Skeletal muscle tissue (tissue), 4 donors: Measurements from ENCODE around the gene EPS8. TPM values are rescaled to one million over a fixed set of nuclear protein-coding genes. Genes with fewer than 3 reads are reported as not detected.

Experiments used
- H3K27ac ChIP-seq: one replicate; pipeline ENCODE4 v1.7.0; 2013; ENCODE audit warnings: mild to moderate bottlenecking, low read depth, low read length, inconsistent platforms
- H3K27me3 ChIP-seq, 3 donors: one replicate each; pipeline ENCODE4 v1.7.0; 2013; ENCODE audit warnings: low read length in 3 of 3; ENCODE audit not compliant: control insufficient read depth in 3 of 3, insufficient read depth in 3 of 3
- H3K36me3 ChIP-seq, 3 donors: one replicate each; pipeline ENCODE4 v1.7.0; 2013; ENCODE audit warnings: low read length in 3 of 3; ENCODE audit not compliant: control insufficient read depth in 3 of 3, insufficient read depth in 3 of 3
- H3K4me1 ChIP-seq, 3 donors: one replicate each; pipeline ENCODE4 v1.7.0; 2013; ENCODE audit warnings: low read length in 3 of 3, mild to moderate bottlenecking in 3 of 3; ENCODE audit not compliant: control insufficient read depth in 3 of 3, insufficient read depth in 3 of 3
- H3K4me3 ChIP-seq, 3 donors: one replicate each; pipeline ENCODE4 v1.7.0; 2013; ENCODE audit warnings: low read length in 3 of 3
- H3K9ac ChIP-seq, 3 donors: one replicate each; pipeline ENCODE4 v1.7.0; 2013; ENCODE audit warnings: low read length in 3 of 3, mild to moderate bottlenecking in 3 of 3, moderate library complexity in 2 of 3, low read depth in 1 of 3
- H3K9me3 ChIP-seq, 3 donors: one replicate each; pipeline ENCODE4 v1.7.0; 2013; ENCODE audit warnings: low read length in 3 of 3; ENCODE audit not compliant: control insufficient read depth in 3 of 3
- total RNA-seq: library from RNA; depleted of rRNA; stranded (reverse); fragments of >200 nt; gene quantifications from one replicate; pipeline ENCODE4 v1.2.3, GENCODE V29; 2014
- donor health status: Osteomylitis.

The EPS8 gene
- total RNA-seq, 1 donor from 2014 or later: 27.7 TPM

DNA sequence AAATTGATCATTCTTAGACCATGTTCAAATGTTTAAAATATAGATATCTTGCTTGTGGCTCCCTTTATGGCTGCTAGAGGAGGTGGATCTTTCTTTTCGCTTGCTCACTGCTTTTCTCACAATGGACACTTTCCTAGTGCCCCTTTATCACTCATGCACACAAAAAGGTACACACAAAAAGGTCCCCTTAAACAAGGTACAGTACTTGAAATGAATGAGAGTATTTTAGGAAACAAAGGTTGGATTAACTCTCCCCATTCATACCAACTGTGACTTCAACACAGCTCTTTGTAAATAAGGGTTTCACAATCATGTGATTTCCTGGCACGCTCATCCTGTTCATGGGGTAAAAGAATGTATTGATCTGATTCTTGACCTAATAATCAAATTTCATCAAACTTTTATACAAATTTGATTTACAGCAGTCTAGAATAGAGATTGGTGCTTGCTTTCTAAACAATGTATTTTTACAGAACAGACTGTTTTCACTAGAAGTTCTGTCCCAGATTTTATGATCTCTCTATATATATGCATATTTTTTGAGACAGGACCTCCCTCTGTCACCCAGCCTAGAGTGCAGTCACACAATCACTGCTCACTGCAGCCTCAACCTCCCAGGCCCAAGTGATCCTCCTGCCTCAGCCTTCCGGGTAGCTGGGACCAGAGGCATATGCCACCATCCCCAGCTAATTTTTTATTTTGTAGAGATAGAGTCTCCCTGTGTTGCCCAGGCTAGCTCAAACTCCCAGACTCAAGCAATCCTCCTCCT, 34.4 kb upstream of the EPS8 start:
- Histone ChIP-seq H3K4me1 (no peaks in the 10 kb centered on the region), H3K4me3 (no peak overlapping the region), H3K36me3 (no peaks in the 10 kb centered on the region), H3K9me3 (no peaks in the 10 kb centered on the region), H3K27me3 (no peaks in the 10 kb centered on the region), H3K27ac (no peak overlapping the region), H3K9ac (no peak overlapping the region)

DNA sequence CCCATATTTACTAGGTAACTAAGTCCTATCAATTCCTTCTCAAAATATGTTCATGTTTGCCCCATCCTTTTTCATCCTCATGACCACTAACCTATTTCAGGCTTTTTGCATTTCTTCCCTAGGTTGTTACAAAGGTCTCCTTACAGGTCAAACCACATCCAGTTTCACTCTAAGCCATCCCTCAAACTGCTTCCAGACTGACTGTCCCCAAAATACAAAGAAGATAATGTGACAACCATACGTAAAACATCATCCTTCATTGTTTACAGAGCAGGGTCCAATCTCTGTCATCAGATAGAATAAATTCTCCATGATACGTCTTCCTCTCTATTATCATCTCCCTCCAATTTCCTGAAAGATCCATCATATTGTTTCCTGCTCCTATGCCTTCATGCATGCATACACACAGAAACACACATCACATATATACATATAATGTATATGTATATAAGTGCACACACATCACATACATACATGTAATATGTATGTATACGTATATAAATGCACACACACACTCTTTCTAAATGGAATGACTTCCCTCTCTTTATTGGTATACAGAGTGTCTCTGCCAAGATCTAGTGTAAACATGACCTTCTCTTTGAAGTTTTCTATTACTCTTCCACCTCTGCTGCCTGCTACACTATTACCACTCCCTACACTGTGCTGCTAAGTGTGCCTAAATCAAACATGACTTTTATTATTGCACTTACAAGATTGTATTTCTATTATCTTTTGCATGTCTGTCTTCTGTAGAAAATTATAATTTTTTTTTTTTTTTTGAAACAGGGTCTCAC, 30.7 kb upstream of the EPS8 start:
- Histone ChIP-seq H3K27me3 (no peaks in the 10 kb centered on the region), H3K36me3 (no peaks in the 10 kb centered on the region), H3K4me1 (no peaks in the 10 kb centered on the region)

DNA sequence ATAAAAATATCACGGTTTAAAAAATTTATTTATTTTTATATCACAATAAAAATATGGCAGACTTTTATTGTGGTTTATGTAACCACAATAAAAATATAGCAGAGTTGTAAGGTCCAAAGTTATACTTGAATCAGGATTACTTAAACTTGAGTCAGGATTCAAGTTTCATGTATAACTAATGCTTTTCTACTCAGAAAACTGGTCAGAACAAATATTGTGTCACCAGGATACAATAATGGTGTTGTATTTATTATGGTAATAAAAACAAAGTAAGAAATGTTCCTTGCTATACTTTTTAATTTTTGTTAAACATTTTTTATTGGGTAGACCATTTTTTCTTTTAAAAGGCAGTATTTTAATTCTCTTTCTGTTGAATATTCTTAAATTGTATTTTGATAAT, 29.2 kb upstream of the EPS8 start:
- no peaks in the 10 kb centered on the region for H3K27me3 ChIP-seq

More for the DNA sequence above, 30.7 kb upstream of the EPS8 start:
- Histone ChIP-seq H3K4me3 (no peak overlapping the region), H3K9me3 (no peaks in the 10 kb centered on the region), H3K27ac (no peak overlapping the region), H3K9ac (no peak overlapping the region)

DNA sequence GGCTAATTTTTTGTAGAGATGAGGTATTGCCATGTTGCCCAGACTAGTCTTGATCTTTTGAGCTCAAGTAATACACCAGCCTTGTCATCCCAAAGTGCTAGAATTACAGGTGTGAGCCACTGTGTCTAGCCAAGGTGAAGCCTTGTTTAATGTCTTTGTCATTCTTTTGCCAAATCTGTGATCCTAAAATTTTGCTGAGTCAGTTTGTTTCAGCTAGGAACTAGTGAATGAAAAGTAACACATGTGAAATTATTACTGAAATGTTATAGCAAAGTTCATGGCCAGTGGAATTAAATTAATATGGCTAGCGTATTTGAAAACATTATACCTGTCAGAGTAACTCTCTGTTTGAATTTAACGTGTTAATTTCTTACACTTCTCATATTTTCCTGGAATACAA, 26.5 kb upstream of the EPS8 start:
- Histone ChIP-seq H3K36me3 (no peaks in the 10 kb centered on the region), H3K4me3 (no peak overlapping the region), H3K9me3 (no peaks in the 10 kb centered on the region), H3K27ac (no peak overlapping the region), H3K27me3 (no peaks in the 10 kb centered on the region), H3K9ac (no peak overlapping the region), H3K4me1 (no peaks in the 10 kb centered on the region)

More for the DNA sequence above, 29.2 kb upstream of the EPS8 start:
- no peak overlapping the region for H3K4me3 ChIP-seq
- H3K36me3 ChIP-seq: no peaks in the 10 kb centered on the region
- H3K9ac ChIP-seq: no peak overlapping the region
- no peaks in the 10 kb centered on the region for H3K9me3 ChIP-seq
- H3K4me1 ChIP-seq: no peaks in the 10 kb centered on the region
- no peak overlapping the region for H3K27ac ChIP-seq

DNA sequence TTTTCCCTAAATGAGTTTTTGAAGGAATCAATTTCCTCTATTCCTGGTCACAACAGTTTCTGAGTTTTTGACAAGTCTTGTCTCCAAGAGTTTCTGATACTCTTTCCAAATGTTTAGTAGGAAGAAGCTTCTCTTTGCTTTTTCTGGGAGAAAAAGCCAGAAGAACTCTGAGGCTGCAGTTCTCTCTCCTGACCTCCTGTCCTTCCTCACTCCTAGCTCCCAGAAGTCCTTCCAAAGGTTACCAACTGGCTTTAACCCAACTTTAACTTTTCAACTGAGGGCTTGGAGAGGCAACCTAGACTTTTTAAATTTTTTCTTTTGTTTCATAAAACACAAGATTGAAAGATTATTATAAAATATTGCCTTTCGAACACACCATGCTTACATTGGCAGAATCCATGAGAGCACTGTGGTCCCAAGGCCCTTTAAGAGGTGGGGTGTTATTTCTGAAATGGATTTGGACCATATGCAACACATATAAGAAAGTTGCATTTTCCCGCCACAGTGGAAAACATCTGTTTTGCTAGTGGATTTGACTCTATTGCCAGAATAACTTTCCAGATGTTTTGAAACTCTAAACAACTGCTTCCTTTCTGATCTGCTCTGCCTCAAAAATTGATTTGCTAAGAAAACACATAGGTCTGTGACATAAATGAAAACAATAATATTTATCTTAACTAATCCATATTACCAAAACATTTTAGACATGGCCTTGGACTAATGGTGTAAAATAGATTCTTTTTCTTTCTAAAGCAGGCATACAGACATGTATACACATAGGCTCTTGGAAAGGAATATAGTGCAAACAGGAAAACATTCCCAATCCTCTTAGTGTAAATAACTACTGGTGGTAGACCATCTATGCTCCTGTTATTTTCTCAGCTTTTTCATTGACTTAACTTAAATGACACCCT, 22.3 kb upstream of the EPS8 start:
- no peaks in the 10 kb centered on the region for H3K36me3 ChIP-seq
- no peaks in the 10 kb centered on the region for H3K27me3 ChIP-seq
- H3K9me3 ChIP-seq: no peaks in the 10 kb centered on the region
- H3K4me1 ChIP-seq: no peaks in the 10 kb centered on the region
- no peak overlapping the region for H3K4me3 ChIP-seq
- no peak overlapping the region for H3K27ac ChIP-seq
- no peak overlapping the region for H3K9ac ChIP-seq

DNA sequence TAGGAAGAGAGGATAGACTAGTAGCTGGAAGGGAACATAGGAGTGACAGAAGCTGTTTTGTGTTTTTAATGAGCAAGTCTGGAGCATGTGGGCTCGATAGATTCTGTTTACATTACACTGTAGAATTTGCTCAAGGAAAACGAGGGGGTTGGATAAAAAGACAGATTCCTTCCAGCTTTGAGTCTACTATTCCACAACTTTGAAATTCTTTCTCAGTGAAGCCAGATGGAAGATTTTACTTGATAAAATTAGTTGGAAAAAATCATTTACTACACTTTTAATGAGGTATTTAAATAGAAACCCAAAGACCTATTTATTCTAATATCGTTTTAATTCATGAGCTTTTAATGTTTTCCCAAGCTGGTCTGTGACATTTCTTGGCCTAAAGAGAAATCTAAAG, 19.5 kb upstream of the EPS8 start:
- Histone ChIP-seq H3K36me3 (no peaks in the 10 kb centered on the region), H3K4me1 (no peaks in the 10 kb centered on the region), H3K4me3 (no peak overlapping the region), H3K9me3 (no peaks in the 10 kb centered on the region), H3K9ac (no peak overlapping the region), H3K27ac (no peak overlapping the region), H3K27me3 (no peaks in the 10 kb centered on the region)

DNA sequence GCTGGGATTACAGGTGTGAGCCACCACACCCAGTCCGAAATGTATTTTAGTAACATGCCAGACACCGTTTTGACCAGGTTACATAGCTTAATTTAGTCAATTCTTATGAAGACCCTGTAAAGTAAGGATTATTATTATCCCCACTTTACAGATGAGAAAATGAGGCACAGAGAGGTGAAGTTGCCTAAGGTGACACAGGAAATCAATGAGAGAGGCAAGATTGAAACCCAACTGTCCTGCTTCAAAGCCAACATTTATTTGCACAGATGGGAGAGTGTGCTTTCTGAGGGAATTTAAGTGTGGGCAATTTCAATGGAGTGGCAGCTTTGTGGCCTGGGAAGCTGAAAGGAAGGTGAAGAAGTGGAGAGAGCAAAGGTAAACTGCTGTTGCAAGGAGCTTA, 19.1 kb upstream of the EPS8 start:
- H3K36me3 ChIP-seq: no peaks in the 10 kb centered on the region
- H3K4me3 ChIP-seq: no peak overlapping the region
- H3K9me3 ChIP-seq: no peaks in the 10 kb centered on the region
- H3K4me1 ChIP-seq: no peaks in the 10 kb centered on the region
- no peak overlapping the region for H3K27ac ChIP-seq
- no peaks in the 10 kb centered on the region for H3K27me3 ChIP-seq
- H3K9ac ChIP-seq: no peak overlapping the region

DNA sequence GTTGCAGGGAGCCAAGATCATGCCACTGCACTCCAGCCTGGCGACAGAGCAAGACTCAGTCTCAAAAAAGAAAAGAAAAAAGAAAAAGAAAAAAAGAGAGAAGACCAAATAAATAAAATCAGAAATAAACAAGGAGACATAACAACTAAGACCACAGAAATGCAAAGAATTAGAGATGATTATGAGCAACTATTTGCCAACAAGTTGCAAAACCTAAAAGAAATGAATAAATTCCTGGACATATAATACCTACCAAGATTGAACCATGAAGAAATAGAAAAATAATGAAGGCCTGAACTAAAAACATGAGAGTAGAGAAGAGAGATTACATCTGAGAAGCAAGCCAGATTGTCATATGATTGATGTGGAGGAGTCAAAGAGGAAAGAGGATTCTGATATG, 17.6 kb upstream of the EPS8 start:
- no peaks in the 10 kb centered on the region for H3K9me3 ChIP-seq
- H3K27me3 ChIP-seq: no peaks in the 10 kb centered on the region
- H3K36me3 ChIP-seq: no peaks in the 10 kb centered on the region
- H3K27ac ChIP-seq: no peak overlapping the region
- H3K9ac ChIP-seq: no peak overlapping the region
- H3K4me1 ChIP-seq: no peaks in the 10 kb centered on the region
- H3K4me3 ChIP-seq: no peak overlapping the region

DNA sequence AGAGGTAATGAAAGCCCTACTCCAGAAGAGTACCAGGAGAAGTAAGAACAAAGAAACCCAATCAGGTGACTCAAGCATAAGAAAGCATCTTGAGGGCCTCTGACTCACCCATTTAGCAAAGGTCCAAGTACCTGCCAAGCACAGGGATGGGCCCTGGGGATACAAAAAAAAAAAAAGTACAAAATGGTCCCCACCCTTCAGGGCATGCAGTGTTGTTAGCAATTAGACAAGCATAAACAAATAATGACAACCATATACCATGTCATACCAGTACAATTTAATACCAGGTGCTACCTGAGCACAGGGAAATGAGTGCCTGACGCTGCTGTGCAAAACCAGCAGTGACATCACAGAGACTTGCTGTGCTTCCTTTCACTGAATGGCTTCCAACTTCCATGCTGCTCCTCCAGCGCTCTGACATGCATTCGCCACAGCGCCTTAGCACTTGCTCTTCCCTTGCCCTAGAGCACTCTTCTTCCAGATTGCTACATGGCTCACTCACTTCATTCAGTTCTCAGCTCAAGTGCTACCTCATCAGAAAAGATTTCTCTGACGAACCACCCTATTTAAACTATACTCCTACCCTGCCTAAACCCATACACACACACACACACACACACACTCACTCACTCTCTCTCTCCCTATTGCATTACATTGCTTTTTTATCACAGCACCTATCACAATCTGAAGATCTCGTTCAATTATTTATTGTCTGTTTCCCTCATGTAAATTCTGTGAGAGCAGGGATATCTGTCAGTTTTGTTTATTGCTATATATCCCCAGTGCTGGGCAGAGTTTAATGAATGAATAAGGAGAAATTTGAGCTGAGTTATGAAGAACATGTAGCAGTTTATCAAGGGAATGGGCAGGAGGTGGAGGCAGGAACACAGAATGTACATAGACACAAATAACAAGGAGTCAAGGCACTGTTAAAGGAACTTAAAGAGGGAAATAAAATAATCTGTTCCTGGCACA, 12.9 kb upstream of the EPS8 start:
- no peaks in the 10 kb centered on the region for H3K9me3 ChIP-seq

More for the DNA sequence above, 12.9 kb upstream of the EPS8 start:
- no peaks in the 10 kb centered on the region for H3K36me3 ChIP-seq
- no peaks in the 10 kb centered on the region for H3K4me1 ChIP-seq
- no peak overlapping the region for H3K4me3 ChIP-seq
- H3K27me3 ChIP-seq: no peaks in the 10 kb centered on the region
- no peak overlapping the region for H3K27ac ChIP-seq
- no peak overlapping the region for H3K9ac ChIP-seq
